Measurements from ENCODE around the gene FOXA2.

FOXA2 gene

GRCh38 chr20:22536141-22536828 lies 48.1 kb downstream of the FOXA2 start:
- no peak for DNase-seq

GRCh38 chr20:22535483-22535882 lies 48.9 kb downstream of the FOXA2 start:
- DNase-seq: no peak

GRCh38 chr20:22533823-22534751 lies 50.3 kb downstream of the FOXA2 start:
- no peak for DNase-seq

GRCh38 chr20:22532598-22532997 lies 51.8 kb downstream of the FOXA2 start:
- DNase-seq: no peak

GRCh38 chr20:22531756-22532155 lies 52.6 kb downstream of the FOXA2 start:
- DNase-seq: no peak

GRCh38 chr20:22531056-22531615 lies 53.2 kb downstream of the FOXA2 start:
- no peak for DNase-seq
